ENCODE results near the gene TMEM52.

DNA sequence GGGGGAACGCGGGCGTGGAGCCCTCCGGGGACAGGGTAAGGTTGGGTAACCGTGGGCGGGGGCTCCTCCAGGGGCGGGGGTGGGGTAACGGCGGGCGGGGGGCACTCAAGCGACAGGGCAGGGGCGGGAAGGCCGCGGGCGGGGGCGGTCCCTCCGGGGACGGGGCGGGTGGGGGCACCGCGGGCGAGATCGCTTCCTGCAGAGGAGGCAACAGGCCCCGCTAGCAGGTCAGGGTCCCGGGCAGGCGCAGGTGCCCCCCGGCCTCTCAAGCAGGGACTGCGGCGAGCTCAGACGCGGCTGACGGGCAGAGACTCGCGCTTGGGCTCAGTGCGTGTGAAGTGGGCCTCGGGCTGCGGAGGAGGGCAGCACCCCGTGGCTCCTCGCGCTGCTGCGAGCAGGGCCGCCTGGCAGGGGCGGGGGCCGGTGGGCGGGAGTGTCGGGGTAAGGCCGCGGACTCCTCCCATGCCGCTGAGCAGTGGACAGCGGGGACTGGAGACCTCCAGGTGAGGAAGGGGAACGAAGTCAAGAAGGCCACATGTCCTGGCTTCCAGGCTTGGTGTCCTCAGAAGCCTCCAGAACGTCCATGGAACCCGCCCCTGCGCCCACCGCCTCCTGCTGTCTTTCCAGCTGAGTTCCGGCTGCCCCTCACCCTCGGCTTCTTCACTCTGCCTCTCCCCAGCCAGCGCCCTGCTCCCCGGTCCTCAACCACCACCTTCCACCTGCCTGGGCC, 27.6 kb downstream of the TMEM52 start:
- TF ChIP-seq, protein P1, sequence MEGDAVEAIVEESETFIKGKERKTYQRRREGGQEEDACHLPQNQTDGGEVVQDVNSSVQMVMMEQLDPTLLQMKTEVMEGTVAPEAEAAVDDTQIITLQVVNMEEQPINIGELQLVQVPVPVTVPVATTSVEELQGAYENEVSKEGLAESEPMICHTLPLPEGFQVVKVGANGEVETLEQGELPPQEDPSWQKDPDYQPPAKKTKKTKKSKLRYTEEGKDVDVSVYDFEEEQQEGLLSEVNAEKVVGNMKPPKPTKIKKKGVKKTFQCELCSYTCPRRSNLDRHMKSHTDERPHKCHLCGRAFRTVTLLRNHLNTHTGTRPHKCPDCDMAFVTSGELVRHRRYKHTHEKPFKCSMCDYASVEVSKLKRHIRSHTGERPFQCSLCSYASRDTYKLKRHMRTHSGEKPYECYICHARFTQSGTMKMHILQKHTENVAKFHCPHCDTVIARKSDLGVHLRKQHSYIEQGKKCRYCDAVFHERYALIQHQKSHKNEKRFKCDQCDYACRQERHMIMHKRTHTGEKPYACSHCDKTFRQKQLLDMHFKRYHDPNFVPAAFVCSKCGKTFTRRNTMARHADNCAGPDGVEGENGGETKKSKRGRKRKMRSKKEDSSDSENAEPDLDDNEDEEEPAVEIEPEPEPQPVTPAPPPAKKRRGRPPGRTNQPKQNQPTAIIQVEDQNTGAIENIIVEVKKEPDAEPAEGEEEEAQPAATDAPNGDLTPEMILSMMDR (IDR thresholded peaks at IDR 0.05; ENCODE audit: low read depth, low read length): no peak
- no peak for TF ChIP-seq EZH2phosphoT487 (IDR thresholded peaks at IDR 0.05; ENCODE audit: low read depth)
